ENCODE measurements around the gene RAPH1.

Gene RAPH1

DNA sequence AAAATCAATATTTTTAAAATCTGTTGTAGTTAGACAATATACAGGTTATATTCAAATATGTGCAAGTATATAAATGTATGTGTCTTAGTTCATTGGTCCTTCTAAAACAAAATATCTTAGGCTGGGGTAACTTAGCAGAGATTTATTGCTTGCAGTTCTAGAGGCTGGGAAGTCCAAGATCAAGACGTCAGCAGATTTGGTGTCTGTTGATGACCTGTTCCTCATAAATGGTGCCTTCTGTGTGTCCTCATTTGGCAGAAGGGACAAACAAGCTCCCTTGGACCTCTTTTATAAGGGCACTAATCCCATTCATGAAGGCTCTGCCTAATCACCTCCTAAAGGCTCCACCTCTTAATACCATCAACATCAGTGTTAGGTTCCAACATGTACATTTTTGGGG lies 175.7 kb downstream of the RAPH1 start:
- Histone ChIP-seq H3K27me3 (ENCODE audit: control insufficient read depth in 1 of 2, insufficient read depth in 2 of 2, low read length in 2 of 2) (no peaks in the 10 kb centered on the region), H3K9me3 (ENCODE audit: control insufficient read depth in 1 of 2, low read length in 2 of 2) (no peaks in the 10 kb centered on the region), H3K4me3 (ENCODE audit: low read depth in 1 of 2, low read length in 2 of 2) (no peak overlapping the region), H3K9ac (ENCODE audit: low read depth in 1 of 2, low read length in 2 of 2) (no peak overlapping the region), H3K27ac (ENCODE audit: low read depth, low read length) (no peak overlapping the region), H3K36me3 (ENCODE audit: control insufficient read depth in 1 of 2, insufficient read depth in 2 of 2, low read length in 2 of 2) (no peaks in the 10 kb centered on the region), H3K4me1 (ENCODE audit: control insufficient read depth in 1 of 2, insufficient read depth in 2 of 2, low read length in 2 of 2) (no peaks in the 10 kb centered on the region)

DNA sequence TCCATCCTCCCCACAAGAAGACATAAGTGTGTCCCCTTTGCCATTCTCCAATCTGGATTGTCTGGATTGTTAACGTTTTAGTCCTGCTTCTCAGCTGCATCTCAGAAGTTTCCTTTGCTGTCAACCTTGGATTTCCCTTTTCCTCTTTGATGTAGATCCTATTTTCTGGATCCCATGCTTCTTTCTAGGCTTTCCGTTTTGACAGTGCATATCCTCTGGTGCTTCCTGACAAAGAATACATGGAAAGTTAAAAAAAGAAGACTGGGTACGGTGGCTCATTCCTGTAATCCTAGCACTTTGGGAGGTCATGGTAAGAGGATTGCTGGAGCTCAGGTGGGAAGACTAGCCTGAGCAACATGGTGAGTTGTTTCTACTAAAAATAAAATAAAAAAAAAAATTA lies 180.1 kb downstream of the RAPH1 start:
- Histone ChIP-seq H3K4me1 (ENCODE audit: control insufficient read depth in 1 of 2, insufficient read depth in 2 of 2, low read length in 2 of 2) (no peaks in the 10 kb centered on the region), H3K27ac (ENCODE audit: low read depth, low read length) (no peak overlapping the region), H3K4me3 (ENCODE audit: low read depth in 1 of 2, low read length in 2 of 2) (no peak overlapping the region), H3K36me3 (ENCODE audit: control insufficient read depth in 1 of 2, insufficient read depth in 2 of 2, low read length in 2 of 2) (no peaks in the 10 kb centered on the region), H3K9ac (ENCODE audit: low read depth in 1 of 2, low read length in 2 of 2) (no peak overlapping the region), H3K27me3 (ENCODE audit: control insufficient read depth in 1 of 2, insufficient read depth in 2 of 2, low read length in 2 of 2) (no peaks in the 10 kb centered on the region), H3K9me3 (ENCODE audit: control insufficient read depth in 1 of 2, low read length in 2 of 2) (no peaks in the 10 kb centered on the region)

DNA sequence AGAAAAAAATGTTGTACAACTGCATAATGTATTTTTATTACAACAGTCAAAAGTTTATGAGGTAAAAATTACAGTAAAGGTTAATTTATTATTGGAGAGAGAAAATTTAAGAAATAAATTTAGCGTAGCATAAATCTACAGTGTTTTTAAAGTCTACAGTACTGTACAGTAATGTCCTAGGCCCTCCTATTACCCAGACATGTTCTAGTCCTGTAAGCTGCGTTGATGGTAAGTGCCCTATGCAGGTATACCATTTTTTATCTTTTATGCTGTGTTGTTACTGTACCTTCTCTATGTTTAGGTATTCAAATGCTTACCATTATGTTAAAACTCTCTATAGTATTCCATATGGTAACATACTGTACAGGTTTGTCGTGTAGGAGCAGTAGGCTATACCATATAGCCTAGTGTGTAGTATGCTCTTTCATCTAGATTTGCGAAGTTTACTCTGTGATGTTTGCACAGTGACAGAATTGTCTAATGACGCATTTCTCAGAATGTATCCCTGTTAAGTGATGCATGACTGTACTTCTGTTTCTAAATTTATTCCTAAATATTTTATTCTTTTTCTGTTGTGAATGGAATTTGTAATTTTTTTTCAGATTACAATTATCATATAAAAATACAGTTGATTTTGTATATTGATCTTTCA lies 182.4 kb downstream of the RAPH1 start:
- no peaks in the 10 kb centered on the region for H3K36me3 ChIP-seq (ENCODE audit: control insufficient read depth in 1 of 2, insufficient read depth in 2 of 2, low read length in 2 of 2)
- H3K27me3 ChIP-seq (ENCODE audit: control insufficient read depth in 1 of 2, insufficient read depth in 2 of 2, low read length in 2 of 2): no peaks in the 10 kb centered on the region
- no peaks in the 10 kb centered on the region for H3K9me3 ChIP-seq (ENCODE audit: control insufficient read depth in 1 of 2, low read length in 2 of 2)
- no peak overlapping the region for H3K9ac ChIP-seq (ENCODE audit: low read depth in 1 of 2, low read length in 2 of 2)
- H3K4me3 ChIP-seq (ENCODE audit: low read depth in 1 of 2, low read length in 2 of 2): no peak overlapping the region
- H3K4me1 ChIP-seq (ENCODE audit: control insufficient read depth in 1 of 2, insufficient read depth in 2 of 2, low read length in 2 of 2): no peaks in the 10 kb centered on the region
- H3K27ac ChIP-seq (ENCODE audit: low read depth, low read length): no peak overlapping the region

DNA sequence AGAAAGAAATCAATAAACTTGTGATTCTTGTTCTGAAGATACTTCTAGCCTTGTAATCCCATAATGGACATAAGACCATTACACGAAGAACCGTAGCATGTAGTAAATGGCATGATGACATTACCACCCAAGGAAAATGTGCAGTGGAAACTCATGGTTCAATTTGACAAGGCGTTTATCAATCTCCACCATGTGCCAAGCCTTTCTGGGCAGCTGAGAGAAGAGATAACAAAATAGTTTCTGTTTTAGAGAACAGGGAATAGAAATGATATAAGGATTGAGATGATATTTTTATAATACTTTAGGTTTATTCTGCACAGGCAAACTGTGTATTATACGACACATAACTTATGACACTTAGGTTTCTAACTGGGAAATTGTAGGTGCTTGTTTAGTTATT lies 187.7 kb downstream of the RAPH1 start:
- H3K4me1 ChIP-seq (ENCODE audit: control insufficient read depth in 1 of 2, insufficient read depth in 2 of 2, low read length in 2 of 2): no peaks in the 10 kb centered on the region
- H3K27ac ChIP-seq (ENCODE audit: low read depth, low read length): no peak overlapping the region
- no peak overlapping the region for H3K4me3 ChIP-seq (ENCODE audit: low read depth in 1 of 2, low read length in 2 of 2)
- H3K9me3 ChIP-seq (ENCODE audit: control insufficient read depth in 1 of 2, low read length in 2 of 2): no peaks in the 10 kb centered on the region
- H3K27me3 ChIP-seq (ENCODE audit: control insufficient read depth in 1 of 2, insufficient read depth in 2 of 2, low read length in 2 of 2): no peaks in the 10 kb centered on the region
- no peaks in the 10 kb centered on the region for H3K36me3 ChIP-seq (ENCODE audit: control insufficient read depth in 1 of 2, insufficient read depth in 2 of 2, low read length in 2 of 2)
- no peak overlapping the region for H3K9ac ChIP-seq (ENCODE audit: low read depth in 1 of 2, low read length in 2 of 2)

DNA sequence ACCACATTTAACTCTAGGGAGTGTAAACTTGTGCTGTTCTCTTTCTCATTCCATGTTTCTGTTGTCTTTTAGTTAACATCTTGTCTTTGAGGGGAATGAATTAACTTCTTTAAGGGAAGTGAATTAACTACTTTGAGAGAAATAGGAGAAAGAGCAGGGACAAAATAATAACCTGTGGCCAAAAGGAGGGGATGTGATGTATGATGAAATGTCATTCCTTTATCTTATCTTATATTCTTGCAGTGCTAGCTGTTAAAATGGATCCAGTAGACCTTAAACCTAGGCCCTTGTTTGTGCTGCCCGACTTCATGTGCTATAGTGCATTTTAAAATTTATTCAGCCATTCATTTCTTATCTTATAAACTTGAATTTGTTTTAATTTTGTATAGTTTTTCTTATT lies 188.5 kb downstream of the RAPH1 start:
- Histone ChIP-seq H3K9me3 (ENCODE audit: control insufficient read depth in 1 of 2, low read length in 2 of 2) (no peaks in the 10 kb centered on the region), H3K4me3 (ENCODE audit: low read depth in 1 of 2, low read length in 2 of 2) (no peak overlapping the region), H3K27me3 (ENCODE audit: control insufficient read depth in 1 of 2, insufficient read depth in 2 of 2, low read length in 2 of 2) (no peaks in the 10 kb centered on the region), H3K4me1 (ENCODE audit: control insufficient read depth in 1 of 2, insufficient read depth in 2 of 2, low read length in 2 of 2) (no peaks in the 10 kb centered on the region), H3K9ac (ENCODE audit: low read depth in 1 of 2, low read length in 2 of 2) (no peak overlapping the region), H3K36me3 (ENCODE audit: control insufficient read depth in 1 of 2, insufficient read depth in 2 of 2, low read length in 2 of 2) (no peaks in the 10 kb centered on the region), H3K27ac (ENCODE audit: low read depth, low read length) (no peak overlapping the region)

DNA sequence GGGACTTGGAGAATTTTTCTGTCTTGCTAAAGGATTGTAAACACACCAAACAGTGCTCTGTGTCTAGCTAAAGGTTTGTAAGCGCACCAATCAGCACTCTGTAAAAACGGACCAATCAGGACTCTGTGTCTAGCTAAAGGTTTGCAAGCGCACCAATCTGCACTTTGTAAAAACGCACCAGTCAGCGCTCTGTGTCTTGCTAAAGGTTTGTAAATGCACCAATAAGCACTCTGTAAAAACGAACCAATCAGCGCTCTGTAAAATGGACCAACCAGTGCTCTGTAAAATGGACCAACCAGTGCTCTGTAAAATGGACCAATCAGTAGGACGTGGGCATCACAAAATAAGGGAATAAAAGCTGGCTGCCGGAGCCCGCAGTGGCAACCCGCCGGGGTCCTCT lies 190.4 kb downstream of the RAPH1 start:
- no peaks in the 10 kb centered on the region for H3K9me3 ChIP-seq (ENCODE audit: control insufficient read depth in 1 of 2, low read length in 2 of 2)
- no peak overlapping the region for H3K27ac ChIP-seq (ENCODE audit: low read depth, low read length)
- no peaks in the 10 kb centered on the region for H3K4me1 ChIP-seq (ENCODE audit: control insufficient read depth in 1 of 2, insufficient read depth in 2 of 2, low read length in 2 of 2)
- H3K36me3 ChIP-seq (ENCODE audit: control insufficient read depth in 1 of 2, insufficient read depth in 2 of 2, low read length in 2 of 2): no peaks in the 10 kb centered on the region
- no peak overlapping the region for H3K4me3 ChIP-seq (ENCODE audit: low read depth in 1 of 2, low read length in 2 of 2)
- H3K9ac ChIP-seq (ENCODE audit: low read depth in 1 of 2, low read length in 2 of 2): no peak overlapping the region
- H3K27me3 ChIP-seq (ENCODE audit: control insufficient read depth in 1 of 2, insufficient read depth in 2 of 2, low read length in 2 of 2): no peaks in the 10 kb centered on the region
